ENCODE measurements around the gene ABHD12B. TPM values are rescaled to one million over a fixed set of nuclear protein-coding genes. Genes with fewer than 3 reads are reported as not detected.

The ABHD12B gene
- total and polyA plus RNA-seq, 2 of the 13 experiments (the other 11 are each of a cell fraction or from before 2014, with no cell fraction given): not detected

DNA sequence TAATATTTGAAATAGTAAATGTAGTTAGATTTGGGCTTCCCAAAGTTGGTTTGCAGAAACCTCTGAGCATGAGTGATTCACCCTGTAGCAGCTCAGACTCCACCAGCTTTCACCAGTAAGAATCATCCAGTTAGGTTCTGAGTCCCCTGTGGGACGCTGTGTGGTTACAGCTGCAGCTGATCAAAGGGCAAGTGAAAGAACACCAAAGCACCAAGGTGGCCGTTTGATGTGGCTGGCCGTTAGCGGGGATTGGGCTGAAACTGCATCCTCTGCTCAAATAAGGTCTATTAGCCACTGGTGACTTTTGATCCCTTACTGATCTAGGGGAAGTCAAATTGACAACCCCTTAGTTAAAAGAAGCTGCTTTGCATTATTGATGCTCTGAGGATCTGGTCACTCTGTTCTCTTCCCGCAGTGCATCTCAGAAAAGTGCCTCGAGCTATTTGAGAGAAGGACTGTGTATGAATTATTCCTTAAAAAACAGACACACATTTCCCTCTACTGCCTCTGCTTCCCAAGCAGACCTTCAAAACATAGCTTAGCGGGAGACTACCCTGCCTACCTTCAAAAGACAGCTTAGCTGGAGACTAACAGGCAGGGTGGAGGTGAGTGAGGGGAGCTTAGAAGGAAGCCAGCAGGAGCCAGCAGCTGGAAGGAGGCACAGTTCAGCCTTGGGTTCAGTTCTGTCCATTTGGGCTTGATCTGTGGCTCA is 3.7 kb downstream of the ABHD12B start (continued):
- TF ChIP-seq, protein P1, sequence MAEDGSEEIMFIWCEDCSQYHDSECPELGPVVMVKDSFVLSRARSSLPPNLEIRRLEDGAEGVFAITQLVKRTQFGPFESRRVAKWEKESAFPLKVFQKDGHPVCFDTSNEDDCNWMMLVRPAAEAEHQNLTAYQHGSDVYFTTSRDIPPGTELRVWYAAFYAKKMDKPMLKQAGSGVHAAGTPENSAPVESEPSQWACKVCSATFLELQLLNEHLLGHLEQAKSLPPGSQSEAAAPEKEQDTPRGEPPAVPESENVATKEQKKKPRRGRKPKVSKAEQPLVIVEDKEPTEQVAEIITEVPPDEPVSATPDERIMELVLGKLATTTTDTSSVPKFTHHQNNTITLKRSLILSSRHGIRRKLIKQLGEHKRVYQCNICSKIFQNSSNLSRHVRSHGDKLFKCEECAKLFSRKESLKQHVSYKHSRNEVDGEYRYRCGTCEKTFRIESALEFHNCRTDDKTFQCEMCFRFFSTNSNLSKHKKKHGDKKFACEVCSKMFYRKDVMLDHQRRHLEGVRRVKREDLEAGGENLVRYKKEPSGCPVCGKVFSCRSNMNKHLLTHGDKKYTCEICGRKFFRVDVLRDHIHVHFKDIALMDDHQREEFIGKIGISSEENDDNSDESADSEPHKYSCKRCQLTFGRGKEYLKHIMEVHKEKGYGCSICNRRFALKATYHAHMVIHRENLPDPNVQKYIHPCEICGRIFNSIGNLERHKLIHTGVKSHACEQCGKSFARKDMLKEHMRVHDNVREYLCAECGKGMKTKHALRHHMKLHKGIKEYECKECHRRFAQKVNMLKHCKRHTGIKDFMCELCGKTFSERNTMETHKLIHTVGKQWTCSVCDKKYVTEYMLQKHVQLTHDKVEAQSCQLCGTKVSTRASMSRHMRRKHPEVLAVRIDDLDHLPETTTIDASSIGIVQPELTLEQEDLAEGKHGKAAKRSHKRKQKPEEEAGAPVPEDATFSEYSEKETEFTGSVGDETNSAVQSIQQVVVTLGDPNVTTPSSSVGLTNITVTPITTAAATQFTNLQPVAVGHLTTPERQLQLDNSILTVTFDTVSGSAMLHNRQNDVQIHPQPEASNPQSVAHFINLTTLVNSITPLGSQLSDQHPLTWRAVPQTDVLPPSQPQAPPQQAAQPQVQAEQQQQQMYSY (CRISPR knock-in tag; IDR thresholded peaks at IDR 0.05): no peak
- TF ChIP-seq NCOA5 (CRISPR knock-in tag; IDR thresholded peaks at IDR 0.05) (no peak), ZNF766 (CRISPR knock-in tag; IDR thresholded peaks at IDR 0.05; ENCODE audit: borderline replicate concordance) (no peak), KDM6A (CRISPR knock-in tag; IDR thresholded peaks at IDR 0.05; ENCODE audit: low read depth) (peak; percentile 66; the same call in 1 of the 2 replicates), ZNF235 (CRISPR knock-in tag; IDR thresholded peaks at IDR 0.05; ENCODE audit: borderline replicate concordance) (no peak), CAMTA2 (CRISPR knock-in tag; IDR thresholded peaks at IDR 0.05; ENCODE audit: borderline replicate concordance) (no peak), YEATS2 (CRISPR knock-in tag; IDR thresholded peaks at IDR 0.05; ENCODE audit: borderline replicate concordance) (no peak), CEBPB (IDR thresholded peaks at IDR 0.05; ENCODE audit: borderline replicate concordance, low read depth, low read length) (no peak), ZBTB20 (CRISPR knock-in tag; IDR thresholded peaks at IDR 0.05; ENCODE audit: borderline replicate concordance, low read depth) (peak; percentile 35; the same call in 1 of the 2 replicates), ZNF572 (CRISPR knock-in tag; IDR thresholded peaks at IDR 0.05) (no peak), PHF8 (CRISPR knock-in tag; IDR thresholded peaks at IDR 0.05) (no peak), ETV5 (CRISPR knock-in tag; IDR thresholded peaks at IDR 0.05; ENCODE audit: borderline replicate concordance) (peak; percentile 64; the same call in 1 of the 2 replicates), CBX5 (CRISPR knock-in tag; IDR thresholded peaks at IDR 0.05; ENCODE audit: borderline replicate concordance) (peak; percentile 69; the same call in 1 of the 2 replicates), ZNF431 (CRISPR knock-in tag; IDR thresholded peaks at IDR 0.05; ENCODE audit: borderline replicate concordance, low read depth) (no peak)
- TF ChIP-seq, protein P2, sequence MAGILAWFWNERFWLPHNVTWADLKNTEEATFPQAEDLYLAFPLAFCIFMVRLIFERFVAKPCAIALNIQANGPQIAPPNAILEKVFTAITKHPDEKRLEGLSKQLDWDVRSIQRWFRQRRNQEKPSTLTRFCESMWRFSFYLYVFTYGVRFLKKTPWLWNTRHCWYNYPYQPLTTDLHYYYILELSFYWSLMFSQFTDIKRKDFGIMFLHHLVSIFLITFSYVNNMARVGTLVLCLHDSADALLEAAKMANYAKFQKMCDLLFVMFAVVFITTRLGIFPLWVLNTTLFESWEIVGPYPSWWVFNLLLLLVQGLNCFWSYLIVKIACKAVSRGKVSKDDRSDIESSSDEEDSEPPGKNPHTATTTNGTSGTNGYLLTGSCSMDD (CRISPR knock-in tag; IDR thresholded peaks at IDR 0.05): no peak
- TF ChIP-seq, protein P3, sequence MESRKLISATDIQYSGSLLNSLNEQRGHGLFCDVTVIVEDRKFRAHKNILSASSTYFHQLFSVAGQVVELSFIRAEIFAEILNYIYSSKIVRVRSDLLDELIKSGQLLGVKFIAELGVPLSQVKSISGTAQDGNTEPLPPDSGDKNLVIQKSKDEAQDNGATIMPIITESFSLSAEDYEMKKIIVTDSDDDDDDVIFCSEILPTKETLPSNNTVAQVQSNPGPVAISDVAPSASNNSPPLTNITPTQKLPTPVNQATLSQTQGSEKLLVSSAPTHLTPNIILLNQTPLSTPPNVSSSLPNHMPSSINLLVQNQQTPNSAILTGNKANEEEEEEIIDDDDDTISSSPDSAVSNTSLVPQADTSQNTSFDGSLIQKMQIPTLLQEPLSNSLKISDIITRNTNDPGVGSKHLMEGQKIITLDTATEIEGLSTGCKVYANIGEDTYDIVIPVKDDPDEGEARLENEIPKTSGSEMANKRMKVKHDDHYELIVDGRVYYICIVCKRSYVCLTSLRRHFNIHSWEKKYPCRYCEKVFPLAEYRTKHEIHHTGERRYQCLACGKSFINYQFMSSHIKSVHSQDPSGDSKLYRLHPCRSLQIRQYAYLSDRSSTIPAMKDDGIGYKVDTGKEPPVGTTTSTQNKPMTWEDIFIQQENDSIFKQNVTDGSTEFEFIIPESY (CRISPR knock-in tag; IDR thresholded peaks at IDR 0.05): no peak
- TF ChIP-seq, protein P4, sequence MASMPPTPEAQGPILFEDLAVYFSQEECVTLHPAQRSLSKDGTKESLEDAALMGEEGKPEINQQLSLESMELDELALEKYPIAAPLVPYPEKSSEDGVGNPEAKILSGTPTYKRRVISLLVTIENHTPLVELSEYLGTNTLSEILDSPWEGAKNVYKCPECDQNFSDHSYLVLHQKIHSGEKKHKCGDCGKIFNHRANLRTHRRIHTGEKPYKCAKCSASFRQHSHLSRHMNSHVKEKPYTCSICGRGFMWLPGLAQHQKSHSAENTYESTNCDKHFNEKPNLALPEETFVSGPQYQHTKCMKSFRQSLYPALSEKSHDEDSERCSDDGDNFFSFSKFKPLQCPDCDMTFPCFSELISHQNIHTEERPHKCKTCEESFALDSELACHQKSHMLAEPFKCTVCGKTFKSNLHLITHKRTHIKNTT (CRISPR knock-in tag; IDR thresholded peaks at IDR 0.05): no peak
- TF ChIP-seq, protein P5, sequence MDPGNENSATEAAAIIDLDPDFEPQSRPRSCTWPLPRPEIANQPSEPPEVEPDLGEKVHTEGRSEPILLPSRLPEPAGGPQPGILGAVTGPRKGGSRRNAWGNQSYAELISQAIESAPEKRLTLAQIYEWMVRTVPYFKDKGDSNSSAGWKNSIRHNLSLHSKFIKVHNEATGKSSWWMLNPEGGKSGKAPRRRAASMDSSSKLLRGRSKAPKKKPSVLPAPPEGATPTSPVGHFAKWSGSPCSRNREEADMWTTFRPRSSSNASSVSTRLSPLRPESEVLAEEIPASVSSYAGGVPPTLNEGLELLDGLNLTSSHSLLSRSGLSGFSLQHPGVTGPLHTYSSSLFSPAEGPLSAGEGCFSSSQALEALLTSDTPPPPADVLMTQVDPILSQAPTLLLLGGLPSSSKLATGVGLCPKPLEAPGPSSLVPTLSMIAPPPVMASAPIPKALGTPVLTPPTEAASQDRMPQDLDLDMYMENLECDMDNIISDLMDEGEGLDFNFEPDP (CRISPR knock-in tag; conservative IDR thresholded peaks at IDR 0.05): no peak
